GOT3 (cell line): Measurements from ENCODE around the gene FRMD4B.

Experiments used
- DNase-seq: peaks from one replicate; lab custom pipeline; 2025; ENCODE audit warnings: mixed read lengths; lab: John Stamatoyannopoulos, UW

The FRMD4B gene

GRCh38 chr3:69166446-69166845 lies 219.4 kb downstream of the FRMD4B start:
- no peak for DNase-seq

- no peak for DNase-seq
These were observed 220.1 kb downstream of the FRMD4B start for GRCh38 chr3:69165744-69166143.

GRCh38 chr3:69164296-69164695 lies 221.6 kb downstream of the FRMD4B start:
- DNase-seq = no peak

- no peak for DNase-seq
These were observed 223.4 kb downstream of the FRMD4B start for GRCh38 chr3:69162308-69162980.

- DNase-seq = no peak
These were observed 224.1 kb downstream of the FRMD4B start for GRCh38 chr3:69161587-69162307.

- no peak for DNase-seq
These were observed 225.4 kb downstream of the FRMD4B start for GRCh38 chr3:69160525-69160924.

- DNase-seq = no peak
These were observed 225.8 kb downstream of the FRMD4B start for GRCh38 chr3:69160107-69160506.

- no peak for DNase-seq
These were observed 236.3 kb downstream of the FRMD4B start for GRCh38 chr3:69149586-69149985.

GRCh38 chr3:69145688-69146087 lies 240.2 kb downstream of the FRMD4B start:
- DNase-seq = no peak

GRCh38 chr3:69144631-69145245 lies 241.2 kb downstream of the FRMD4B start:
- no peak for DNase-seq

GRCh38 chr3:69143612-69144011 lies 242.3 kb downstream of the FRMD4B start:
- DNase-seq = no peak

- DNase-seq = no peak
These were observed 243.0 kb downstream of the FRMD4B start for GRCh38 chr3:69142797-69143454.

GRCh38 chr3:69142090-69142489 lies 243.8 kb downstream of the FRMD4B start:
- DNase-seq = no peak

GRCh38 chr3:69141313-69141712 lies 244.6 kb downstream of the FRMD4B start:
- DNase-seq = no peak

GRCh38 chr3:69137412-69137811 lies 248.5 kb downstream of the FRMD4B start:
- DNase-seq = no peak

- no peak for DNase-seq
These were observed 248.9 kb downstream of the FRMD4B start for GRCh38 chr3:69137005-69137404.

GRCh38 chr3:69130689-69131088 lies 255.2 kb downstream of the FRMD4B start:
- DNase-seq = no peak

- DNase-seq = no peak
These were observed 256.4 kb downstream of the FRMD4B start for GRCh38 chr3:69129531-69129930.

GRCh38 chr3:69128509-69128908 lies 257.4 kb downstream of the FRMD4B start:
- DNase-seq = no peak

GRCh38 chr3:69126999-69127398 lies 258.9 kb downstream of the FRMD4B start:
- DNase-seq = no peak

GRCh38 chr3:69126216-69126615 lies 259.7 kb downstream of the FRMD4B start:
- no peak for DNase-seq

GRCh38 chr3:69122403-69122802 lies 263.5 kb downstream of the FRMD4B start, which contains the start of gene LMOD3:
Gene LMOD3 (minus strand): TSS chr3:69122595. CDS start chr3:69122386, 209 bp downstream.
- DNase-seq = no peak

- no peak for DNase-seq
These were observed 263.9 kb downstream of the FRMD4B start for GRCh38 chr3:69121950-69122349.
